ENCODE results near the gene ARHGAP27.

DNA sequence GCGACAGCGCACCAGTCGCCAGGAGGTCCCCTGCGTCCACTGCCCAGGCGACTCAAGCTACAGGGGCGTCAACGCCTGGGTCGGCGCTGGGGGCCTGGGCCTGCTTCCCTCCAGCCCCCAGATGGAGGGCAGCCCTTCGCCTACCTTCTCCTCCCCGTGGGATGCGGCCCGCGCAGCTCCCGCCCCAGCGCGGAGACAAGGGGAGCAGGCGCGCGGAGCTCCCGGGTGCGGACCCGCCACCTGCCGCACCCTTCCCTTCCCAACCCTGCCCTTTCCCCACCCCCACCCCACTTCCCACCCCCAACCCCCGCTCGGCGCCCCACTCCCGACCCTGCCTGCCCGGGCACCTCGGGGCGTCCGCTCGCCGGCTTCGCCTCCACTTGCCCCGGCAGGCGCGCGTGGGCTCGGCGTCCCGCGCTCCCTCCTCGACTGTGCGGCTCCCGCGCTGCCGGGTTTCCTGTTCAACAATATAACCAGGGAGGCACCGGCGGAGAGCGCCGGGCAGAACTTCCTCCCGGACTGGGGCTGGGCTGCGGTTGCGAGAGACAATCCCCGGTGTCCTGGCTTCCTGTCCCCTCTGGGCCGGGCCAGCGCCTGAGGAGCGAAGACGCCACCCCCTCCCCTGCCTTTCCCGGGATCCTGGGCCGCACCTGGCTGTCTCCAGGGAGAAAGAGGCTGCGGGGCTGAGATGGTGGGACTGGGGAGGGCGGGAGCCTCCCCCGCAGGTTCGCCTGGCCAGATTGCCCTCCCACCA is at the start of gene ARHGAP27:
- no peak for TF ChIP-seq EZH2 (IDR thresholded peaks at IDR 0.05; ENCODE audit: borderline replicate concordance)
- TF ChIP-seq, protein P1, sequence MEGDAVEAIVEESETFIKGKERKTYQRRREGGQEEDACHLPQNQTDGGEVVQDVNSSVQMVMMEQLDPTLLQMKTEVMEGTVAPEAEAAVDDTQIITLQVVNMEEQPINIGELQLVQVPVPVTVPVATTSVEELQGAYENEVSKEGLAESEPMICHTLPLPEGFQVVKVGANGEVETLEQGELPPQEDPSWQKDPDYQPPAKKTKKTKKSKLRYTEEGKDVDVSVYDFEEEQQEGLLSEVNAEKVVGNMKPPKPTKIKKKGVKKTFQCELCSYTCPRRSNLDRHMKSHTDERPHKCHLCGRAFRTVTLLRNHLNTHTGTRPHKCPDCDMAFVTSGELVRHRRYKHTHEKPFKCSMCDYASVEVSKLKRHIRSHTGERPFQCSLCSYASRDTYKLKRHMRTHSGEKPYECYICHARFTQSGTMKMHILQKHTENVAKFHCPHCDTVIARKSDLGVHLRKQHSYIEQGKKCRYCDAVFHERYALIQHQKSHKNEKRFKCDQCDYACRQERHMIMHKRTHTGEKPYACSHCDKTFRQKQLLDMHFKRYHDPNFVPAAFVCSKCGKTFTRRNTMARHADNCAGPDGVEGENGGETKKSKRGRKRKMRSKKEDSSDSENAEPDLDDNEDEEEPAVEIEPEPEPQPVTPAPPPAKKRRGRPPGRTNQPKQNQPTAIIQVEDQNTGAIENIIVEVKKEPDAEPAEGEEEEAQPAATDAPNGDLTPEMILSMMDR (IDR thresholded peaks at IDR 0.05; ENCODE audit: poor library complexity), result no peak

Measured in hepatocyte (in vitro differentiated cells).